MM.1S (cell line): ENCODE results near the gene SLC31A1.

ENCODE experiments used
- EZH2 ChIP-seq: fragments of 300-600 bp; sonication (generic); optimal IDR thresholded peaks from 2 replicates; pipeline ENCODE3; 2017; ENCODE audit warnings: low read depth, mild to moderate bottlenecking, antibody characterized with exemption, low read length, mixed read lengths
- TF ChIP-seq, protein P1 (sequence below): fragments of 300-600 bp; sonication (generic); IDR thresholded peaks from 2 replicates; pipeline ENCODE4 v1.5.1; 2016; ENCODE audit warnings: antibody characterized with exemption, low read length, mixed read lengths

DNA sequence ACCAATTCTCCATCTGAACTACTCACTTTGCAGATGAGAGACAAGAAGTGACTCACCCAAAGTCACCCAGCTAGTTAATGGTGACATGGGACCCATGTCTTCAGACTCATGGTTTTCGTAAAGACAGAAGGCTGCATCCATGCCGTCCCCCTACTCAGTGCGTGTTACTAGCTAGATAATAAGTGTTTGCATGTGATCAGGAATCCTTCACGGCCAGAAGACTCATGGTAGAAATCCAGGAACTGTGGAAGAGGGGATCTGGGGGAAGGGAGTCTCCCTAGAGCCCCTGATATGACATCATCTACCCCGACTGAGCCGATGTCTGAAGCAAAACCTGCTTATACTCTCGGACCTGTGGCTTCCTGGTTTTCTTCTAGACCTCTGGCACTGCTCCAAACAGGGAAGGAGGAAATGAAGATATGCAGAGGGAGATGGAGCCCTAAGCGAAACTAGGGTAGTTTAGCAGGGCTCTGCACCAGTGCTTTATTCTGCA is 78.5 kb downstream of the SLC31A1 start:
- TF ChIP-seq, protein P1, sequence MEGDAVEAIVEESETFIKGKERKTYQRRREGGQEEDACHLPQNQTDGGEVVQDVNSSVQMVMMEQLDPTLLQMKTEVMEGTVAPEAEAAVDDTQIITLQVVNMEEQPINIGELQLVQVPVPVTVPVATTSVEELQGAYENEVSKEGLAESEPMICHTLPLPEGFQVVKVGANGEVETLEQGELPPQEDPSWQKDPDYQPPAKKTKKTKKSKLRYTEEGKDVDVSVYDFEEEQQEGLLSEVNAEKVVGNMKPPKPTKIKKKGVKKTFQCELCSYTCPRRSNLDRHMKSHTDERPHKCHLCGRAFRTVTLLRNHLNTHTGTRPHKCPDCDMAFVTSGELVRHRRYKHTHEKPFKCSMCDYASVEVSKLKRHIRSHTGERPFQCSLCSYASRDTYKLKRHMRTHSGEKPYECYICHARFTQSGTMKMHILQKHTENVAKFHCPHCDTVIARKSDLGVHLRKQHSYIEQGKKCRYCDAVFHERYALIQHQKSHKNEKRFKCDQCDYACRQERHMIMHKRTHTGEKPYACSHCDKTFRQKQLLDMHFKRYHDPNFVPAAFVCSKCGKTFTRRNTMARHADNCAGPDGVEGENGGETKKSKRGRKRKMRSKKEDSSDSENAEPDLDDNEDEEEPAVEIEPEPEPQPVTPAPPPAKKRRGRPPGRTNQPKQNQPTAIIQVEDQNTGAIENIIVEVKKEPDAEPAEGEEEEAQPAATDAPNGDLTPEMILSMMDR: no peak
- no peak for TF ChIP-seq EZH2
